ENCODE results near the gene DDX1. TPM values are rescaled to one million over a fixed set of nuclear protein-coding genes. Genes with fewer than 3 reads are reported as not detected.

DDX1 gene
- total and polyA plus RNA-seq, 2 experiments from 2014 or later = 99.9 to 102 TPM

DNA sequence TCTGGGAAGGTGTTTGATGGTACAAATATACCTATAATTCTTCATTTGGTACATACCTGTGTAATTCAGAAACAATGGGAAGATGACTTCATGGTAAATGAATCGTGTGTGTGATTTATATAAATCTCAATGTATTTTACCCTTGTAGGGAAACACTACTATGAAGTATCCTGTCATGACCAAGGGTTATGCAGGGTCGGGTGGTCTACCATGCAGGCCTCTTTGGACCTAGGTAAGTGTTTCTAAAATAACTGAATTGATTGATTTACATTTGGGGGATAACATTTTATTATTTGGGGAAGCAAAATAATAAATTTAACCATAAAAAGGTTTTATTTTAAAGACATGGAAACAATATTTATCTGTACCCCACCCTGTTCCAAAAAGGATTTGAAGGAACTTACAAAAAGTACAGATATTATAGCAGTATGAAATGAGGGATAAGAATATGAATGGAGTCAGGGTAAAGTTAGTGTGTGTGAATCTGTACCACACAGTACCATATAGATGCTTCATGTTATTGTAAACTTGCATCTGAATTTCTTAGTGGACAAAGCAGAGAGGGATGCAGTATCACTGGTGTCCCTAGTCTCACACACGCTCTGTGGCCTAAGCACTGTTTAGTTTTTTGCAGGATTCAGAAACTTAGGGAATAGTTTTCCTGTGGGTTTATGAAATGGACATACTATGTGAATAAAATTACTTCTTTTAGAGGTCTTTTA lies 11.5 kb downstream of the DDX1 start:
- Mint-ChIP-seq H3K36me3 (ENCODE audit: low read depth) (peaks cover 95% of the 10 kb centered on the region), H3K27ac (no peak overlapping the region)
- ATAC-seq = no peak

More for the DNA sequence above, 11.5 kb downstream of the DDX1 start:
- DNase-seq (ENCODE audit: low spot score) = no peak
- Histone ChIP-seq H3K27ac (ENCODE audit: low read depth) (no peak overlapping the region), H3K36me3 (ENCODE audit: insufficient read depth) (peaks cover 84% of the 10 kb centered on the region), H3K4me1 (ENCODE audit: insufficient read depth) (no peaks in the 10 kb centered on the region), H3K27me3 (ENCODE audit: insufficient read depth) (no peaks in the 10 kb centered on the region), H3K9me2 (ENCODE audit: insufficient read depth) (no peaks in the 10 kb centered on the region), H3K79me2 (replicated peaks; ENCODE audit: insufficient read depth) (no peaks in the 10 kb centered on the region), H4K20me1 (replicated peaks; ENCODE audit: insufficient read depth) (peaks cover 15% of the 10 kb centered on the region; the same call in 1 of the 2 replicates), H3K4me3 (no peak overlapping the region), H3F3A (replicated peaks; ENCODE audit: low read depth) (no peaks in the 10 kb centered on the region), H2AFZ (no peak overlapping the region), H3K4me2 (no peak overlapping the region)
- no peaks in the 10 kb centered on the region for H3K27me3 Mint-ChIP-seq (ENCODE audit: insufficient read depth, low read depth, poor library complexity)
- H3K9me3 Mint-ChIP-seq = no peaks in the 10 kb centered on the region
- no peak for TF ChIP-seq EZH2phosphoT487 (IDR thresholded peaks at IDR 0.05; ENCODE audit: unreplicated experiment)
- TF ChIP-seq, protein P1, sequence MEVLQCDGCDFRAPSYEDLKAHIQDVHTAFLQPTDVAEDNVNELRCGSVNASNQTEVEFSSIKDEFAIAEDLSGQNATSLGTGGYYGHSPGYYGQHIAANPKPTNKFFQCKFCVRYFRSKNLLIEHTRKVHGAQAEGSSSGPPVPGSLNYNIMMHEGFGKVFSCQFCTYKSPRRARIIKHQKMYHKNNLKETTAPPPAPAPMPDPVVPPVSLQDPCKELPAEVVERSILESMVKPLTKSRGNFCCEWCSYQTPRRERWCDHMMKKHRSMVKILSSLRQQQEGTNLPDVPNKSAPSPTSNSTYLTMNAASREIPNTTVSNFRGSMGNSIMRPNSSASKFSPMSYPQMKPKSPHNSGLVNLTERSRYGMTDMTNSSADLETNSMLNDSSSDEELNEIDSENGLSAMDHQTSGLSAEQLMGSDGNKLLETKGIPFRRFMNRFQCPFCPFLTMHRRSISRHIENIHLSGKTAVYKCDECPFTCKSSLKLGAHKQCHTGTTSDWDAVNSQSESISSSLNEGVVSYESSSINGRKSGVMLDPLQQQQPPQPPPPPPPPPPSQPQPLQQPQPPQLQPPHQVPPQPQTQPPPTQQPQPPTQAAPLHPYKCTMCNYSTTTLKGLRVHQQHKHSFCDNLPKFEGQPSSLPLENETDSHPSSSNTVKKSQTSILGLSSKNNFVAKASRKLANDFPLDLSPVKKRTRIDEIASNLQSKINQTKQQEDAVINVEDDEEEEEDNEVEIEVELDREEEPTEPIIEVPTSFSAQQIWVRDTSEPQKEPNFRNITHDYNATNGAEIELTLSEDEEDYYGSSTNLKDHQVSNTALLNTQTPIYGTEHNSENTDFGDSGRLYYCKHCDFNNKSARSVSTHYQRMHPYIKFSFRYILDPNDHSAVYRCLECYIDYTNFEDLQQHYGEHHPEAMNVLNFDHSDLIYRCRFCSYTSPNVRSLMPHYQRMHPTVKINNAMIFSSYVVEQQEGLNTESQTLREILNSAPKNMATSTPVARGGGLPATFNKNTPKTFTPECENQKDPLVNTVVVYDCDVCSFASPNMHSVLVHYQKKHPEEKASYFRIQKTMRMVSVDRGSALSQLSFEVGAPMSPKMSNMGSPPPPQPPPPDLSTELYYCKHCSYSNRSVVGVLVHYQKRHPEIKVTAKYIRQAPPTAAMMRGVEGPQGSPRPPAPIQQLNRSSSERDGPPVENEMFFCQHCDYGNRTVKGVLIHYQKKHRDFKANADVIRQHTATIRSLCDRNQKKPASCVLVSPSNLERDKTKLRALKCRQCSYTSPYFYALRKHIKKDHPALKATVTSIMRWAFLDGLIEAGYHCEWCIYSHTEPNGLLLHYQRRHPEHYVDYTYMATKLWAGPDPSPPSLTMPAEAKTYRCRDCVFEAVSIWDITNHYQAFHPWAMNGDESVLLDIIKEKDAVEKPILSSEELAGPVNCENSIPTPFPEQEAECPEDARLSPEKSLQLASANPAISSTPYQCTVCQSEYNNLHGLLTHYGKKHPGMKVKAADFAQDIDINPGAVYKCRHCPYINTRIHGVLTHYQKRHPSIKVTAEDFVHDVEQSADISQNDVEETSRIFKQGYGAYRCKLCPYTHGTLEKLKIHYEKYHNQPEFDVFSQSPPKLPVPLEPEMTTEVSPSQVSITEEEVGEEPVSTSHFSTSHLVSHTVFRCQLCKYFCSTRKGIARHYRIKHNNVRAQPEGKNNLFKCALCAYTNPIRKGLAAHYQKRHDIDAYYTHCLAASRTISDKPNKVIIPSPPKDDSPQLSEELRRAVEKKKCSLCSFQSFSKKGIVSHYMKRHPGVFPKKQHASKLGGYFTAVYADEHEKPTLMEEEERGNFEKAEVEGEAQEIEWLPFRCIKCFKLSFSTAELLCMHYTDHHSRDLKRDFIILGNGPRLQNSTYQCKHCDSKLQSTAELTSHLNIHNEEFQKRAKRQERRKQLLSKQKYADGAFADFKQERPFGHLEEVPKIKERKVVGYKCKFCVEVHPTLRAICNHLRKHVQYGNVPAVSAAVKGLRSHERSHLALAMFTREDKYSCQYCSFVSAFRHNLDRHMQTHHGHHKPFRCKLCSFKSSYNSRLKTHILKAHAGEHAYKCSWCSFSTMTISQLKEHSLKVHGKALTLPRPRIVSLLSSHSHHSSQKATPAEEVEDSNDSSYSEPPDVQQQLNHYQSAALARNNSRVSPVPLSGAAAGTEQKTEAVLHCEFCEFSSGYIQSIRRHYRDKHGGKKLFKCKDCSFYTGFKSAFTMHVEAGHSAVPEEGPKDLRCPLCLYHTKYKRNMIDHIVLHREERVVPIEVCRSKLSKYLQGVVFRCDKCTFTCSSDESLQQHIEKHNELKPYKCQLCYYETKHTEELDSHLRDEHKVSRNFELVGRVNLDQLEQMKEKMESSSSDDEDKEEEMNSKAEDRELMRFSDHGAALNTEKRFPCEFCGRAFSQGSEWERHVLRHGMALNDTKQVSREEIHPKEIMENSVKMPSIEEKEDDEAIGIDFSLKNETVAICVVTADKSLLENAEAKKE (CRISPR knock-in tag; IDR thresholded peaks at IDR 0.05) = no peak
- no peak for TF ChIP-seq EZH2 (IDR thresholded peaks at IDR 0.05; ENCODE audit: low read depth, unreplicated experiment)
- no peak for TF ChIP-seq STAT1 (IDR thresholded peaks at IDR 0.05; ENCODE audit: unreplicated experiment)
- TF ChIP-seq JUNB (IDR thresholded peaks at IDR 0.05; ENCODE audit: unreplicated experiment) = no peak
- TF ChIP-seq, protein P2, sequence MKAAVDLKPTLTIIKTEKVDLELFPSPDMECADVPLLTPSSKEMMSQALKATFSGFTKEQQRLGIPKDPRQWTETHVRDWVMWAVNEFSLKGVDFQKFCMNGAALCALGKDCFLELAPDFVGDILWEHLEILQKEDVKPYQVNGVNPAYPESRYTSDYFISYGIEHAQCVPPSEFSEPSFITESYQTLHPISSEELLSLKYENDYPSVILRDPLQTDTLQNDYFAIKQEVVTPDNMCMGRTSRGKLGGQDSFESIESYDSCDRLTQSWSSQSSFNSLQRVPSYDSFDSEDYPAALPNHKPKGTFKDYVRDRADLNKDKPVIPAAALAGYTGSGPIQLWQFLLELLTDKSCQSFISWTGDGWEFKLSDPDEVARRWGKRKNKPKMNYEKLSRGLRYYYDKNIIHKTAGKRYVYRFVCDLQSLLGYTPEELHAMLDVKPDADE (IDR thresholded peaks at IDR 0.05) = no peak
- TF ChIP-seq ZNF331 (CRISPR knock-in tag; IDR thresholded peaks at IDR 0.05; ENCODE audit: low read depth) = no peak
- TF ChIP-seq, protein P3, sequence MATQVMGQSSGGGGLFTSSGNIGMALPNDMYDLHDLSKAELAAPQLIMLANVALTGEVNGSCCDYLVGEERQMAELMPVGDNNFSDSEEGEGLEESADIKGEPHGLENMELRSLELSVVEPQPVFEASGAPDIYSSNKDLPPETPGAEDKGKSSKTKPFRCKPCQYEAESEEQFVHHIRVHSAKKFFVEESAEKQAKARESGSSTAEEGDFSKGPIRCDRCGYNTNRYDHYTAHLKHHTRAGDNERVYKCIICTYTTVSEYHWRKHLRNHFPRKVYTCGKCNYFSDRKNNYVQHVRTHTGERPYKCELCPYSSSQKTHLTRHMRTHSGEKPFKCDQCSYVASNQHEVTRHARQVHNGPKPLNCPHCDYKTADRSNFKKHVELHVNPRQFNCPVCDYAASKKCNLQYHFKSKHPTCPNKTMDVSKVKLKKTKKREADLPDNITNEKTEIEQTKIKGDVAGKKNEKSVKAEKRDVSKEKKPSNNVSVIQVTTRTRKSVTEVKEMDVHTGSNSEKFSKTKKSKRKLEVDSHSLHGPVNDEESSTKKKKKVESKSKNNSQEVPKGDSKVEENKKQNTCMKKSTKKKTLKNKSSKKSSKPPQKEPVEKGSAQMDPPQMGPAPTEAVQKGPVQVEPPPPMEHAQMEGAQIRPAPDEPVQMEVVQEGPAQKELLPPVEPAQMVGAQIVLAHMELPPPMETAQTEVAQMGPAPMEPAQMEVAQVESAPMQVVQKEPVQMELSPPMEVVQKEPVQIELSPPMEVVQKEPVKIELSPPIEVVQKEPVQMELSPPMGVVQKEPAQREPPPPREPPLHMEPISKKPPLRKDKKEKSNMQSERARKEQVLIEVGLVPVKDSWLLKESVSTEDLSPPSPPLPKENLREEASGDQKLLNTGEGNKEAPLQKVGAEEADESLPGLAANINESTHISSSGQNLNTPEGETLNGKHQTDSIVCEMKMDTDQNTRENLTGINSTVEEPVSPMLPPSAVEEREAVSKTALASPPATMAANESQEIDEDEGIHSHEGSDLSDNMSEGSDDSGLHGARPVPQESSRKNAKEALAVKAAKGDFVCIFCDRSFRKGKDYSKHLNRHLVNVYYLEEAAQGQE (IDR thresholded peaks at IDR 0.05; ENCODE audit: unreplicated experiment) = no peak
- no peak for TF ChIP-seq POLR2AphosphoS5 (IDR thresholded peaks at IDR 0.05; ENCODE audit: low read depth)
- TF ChIP-seq, protein P4, sequence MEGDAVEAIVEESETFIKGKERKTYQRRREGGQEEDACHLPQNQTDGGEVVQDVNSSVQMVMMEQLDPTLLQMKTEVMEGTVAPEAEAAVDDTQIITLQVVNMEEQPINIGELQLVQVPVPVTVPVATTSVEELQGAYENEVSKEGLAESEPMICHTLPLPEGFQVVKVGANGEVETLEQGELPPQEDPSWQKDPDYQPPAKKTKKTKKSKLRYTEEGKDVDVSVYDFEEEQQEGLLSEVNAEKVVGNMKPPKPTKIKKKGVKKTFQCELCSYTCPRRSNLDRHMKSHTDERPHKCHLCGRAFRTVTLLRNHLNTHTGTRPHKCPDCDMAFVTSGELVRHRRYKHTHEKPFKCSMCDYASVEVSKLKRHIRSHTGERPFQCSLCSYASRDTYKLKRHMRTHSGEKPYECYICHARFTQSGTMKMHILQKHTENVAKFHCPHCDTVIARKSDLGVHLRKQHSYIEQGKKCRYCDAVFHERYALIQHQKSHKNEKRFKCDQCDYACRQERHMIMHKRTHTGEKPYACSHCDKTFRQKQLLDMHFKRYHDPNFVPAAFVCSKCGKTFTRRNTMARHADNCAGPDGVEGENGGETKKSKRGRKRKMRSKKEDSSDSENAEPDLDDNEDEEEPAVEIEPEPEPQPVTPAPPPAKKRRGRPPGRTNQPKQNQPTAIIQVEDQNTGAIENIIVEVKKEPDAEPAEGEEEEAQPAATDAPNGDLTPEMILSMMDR (conservative IDR thresholded peaks at IDR 0.05; ENCODE audit: low read depth in 2 of 2) = no peak
- no peak for TF ChIP-seq NANOG (IDR thresholded peaks at IDR 0.05; ENCODE audit: borderline replicate concordance)
- no peak for TF ChIP-seq ZNF114 (CRISPR knock-in tag; IDR thresholded peaks at IDR 0.05)
- TF ChIP-seq CREB1 (CRISPR knock-in tag; IDR thresholded peaks at IDR 0.05; ENCODE audit: low read depth) = no peak
- H3K4me1 Mint-ChIP-seq = no peaks in the 10 kb centered on the region
- no peak overlapping the region for H3K4me3 Mint-ChIP-seq

All from GM23338 (cell line).